WTC11 (cell line): ENCODE data around the gene NETO1. TPM values are rescaled to one million over a fixed set of nuclear protein-coding genes. Genes with fewer than 3 reads are reported as not detected.

Experiments used
- ATAC-seq: fragments of 200-7000 bp; cut with Tn5 transposase; 2 replicates; pipeline ENCODE4 v1.10.0; 2021; ENCODE audit warnings: mild to moderate bottlenecking, moderate library complexity
- CTCF ChIA-PET: fragments of 300-600 bp; sonication (Branson Sonifier 250); formaldehyde crosslinking; loops from one replicate; lab custom pipeline; 2021; ENCODE audit warnings: antibody characterized with exemption; lab: Charles Lee
- POLR2A ChIA-PET: fragments of 350-600 bp; sonication (Branson Sonifier 250); formaldehyde crosslinking; loops from one replicate; lab custom pipeline; 2021; ENCODE audit warnings: antibody characterized with exemption; lab: Charles Lee
- DNase-seq: peaks from one replicate; pipeline ENCODE4 v3.0.0; 2021; ENCODE audit warnings: low spot score
- H3K27ac Mint-ChIP-seq: 2 replicates; pipeline ENCODE4 v1.8.0; 2021; ENCODE audit warnings: mixed read lengths
- H3K27me3 Mint-ChIP-seq: 2 replicates; pipeline ENCODE4 v1.8.0; 2021; ENCODE audit warnings: low read depth, mild to moderate bottlenecking, moderate library complexity, mixed read lengths
- H3K36me3 Mint-ChIP-seq: 2 replicates; pipeline ENCODE4 v1.8.0; 2021; ENCODE audit warnings: mixed read lengths
- H3K4me1 Mint-ChIP-seq: 2 replicates; pipeline ENCODE4 v1.8.0; 2022; ENCODE audit warnings: mixed read lengths
- H3K4me3 Mint-ChIP-seq: 2 replicates; pipeline ENCODE4 v1.8.0; 2021; ENCODE audit warnings: mild to moderate bottlenecking, moderate library complexity, mixed read lengths
- H3K9me3 Mint-ChIP-seq: 2 replicates; pipeline ENCODE4 v1.8.0; 2021; ENCODE audit warnings: mixed read lengths
- CREB1 ChIP-seq: sonication (generic); formaldehyde crosslinking; IDR thresholded peaks from 2 replicates; pipeline ENCODE4 v1.8.0; 2023; ENCODE audit warnings: mild to moderate bottlenecking, missing genetic modification reagents
- E2F4 ChIP-seq: sonication (generic); formaldehyde crosslinking; IDR thresholded peaks from 2 replicates; pipeline ENCODE4 v1.8.1; 2022; ENCODE audit warnings: low read depth, mild to moderate bottlenecking, moderate library complexity, missing genetic modification reagents, borderline replicate concordance
- E2F5 ChIP-seq: sonication (generic); formaldehyde crosslinking; IDR thresholded peaks from 2 replicates; pipeline ENCODE4 v1.8.1; 2022; ENCODE audit warnings: mild to moderate bottlenecking, moderate library complexity, missing genetic modification reagents
- ELF4 ChIP-seq: sonication (generic); formaldehyde crosslinking; IDR thresholded peaks from 2 replicates; pipeline ENCODE4 v1.8.1; 2022; ENCODE audit warnings: low read depth, mild to moderate bottlenecking, moderate library complexity, missing genetic modification reagents
- ESRRA ChIP-seq: sonication (generic); formaldehyde crosslinking; IDR thresholded peaks from 2 replicates; pipeline ENCODE4 v1.8.1; 2022; ENCODE audit warnings: mild to moderate bottlenecking, missing genetic modification reagents, borderline replicate concordance
- FOXJ3 ChIP-seq: sonication (generic); formaldehyde crosslinking; IDR thresholded peaks from 2 replicates; pipeline ENCODE4 v1.9.0; 2021; ENCODE audit warnings: missing genetic modification reagents, mild to moderate bottlenecking, borderline replicate concordance
- FOXK1 ChIP-seq: sonication (generic); formaldehyde crosslinking; IDR thresholded peaks from 2 replicates; pipeline ENCODE4 v1.8.0; 2022; ENCODE audit warnings: mild to moderate bottlenecking, moderate library complexity, missing genetic modification reagents
- GABPB1 ChIP-seq: sonication (generic); formaldehyde crosslinking; IDR thresholded peaks from 2 replicates; pipeline ENCODE4 v1.8.1; 2023; ENCODE audit warnings: mild to moderate bottlenecking, missing genetic modification reagents
- GRHL2 ChIP-seq: fragments of 250-450 bp; sonication (Bioruptor Pico); IDR thresholded peaks from 2 replicates; pipeline ENCODE4 v1.8.0; 2022; ENCODE audit warnings: mild to moderate bottlenecking, moderate library complexity; ENCODE audit not compliant: insufficient replicate concordance, severe bottlenecking
- GTF2I ChIP-seq: fragments of 250-450 bp; sonication (Bioruptor Pico); conservative IDR thresholded peaks from 2 replicates; pipeline ENCODE4 v1.4.0; 2021; ENCODE audit warnings: mild to moderate bottlenecking
- HMGA2 ChIP-seq: fragments of 250-450 bp; sonication (Bioruptor Pico); IDR thresholded peaks from 2 replicates; pipeline ENCODE4 v1.4.0; 2021; ENCODE audit warnings: mild to moderate bottlenecking, moderate library complexity
- JUN ChIP-seq: sonication (generic); formaldehyde crosslinking; IDR thresholded peaks from 2 replicates; pipeline ENCODE4 v1.8.0; 2023; ENCODE audit warnings: mild to moderate bottlenecking, missing genetic modification reagents
- MLX ChIP-seq: sonication (generic); formaldehyde crosslinking; IDR thresholded peaks from 2 replicates; pipeline ENCODE4 v1.8.1; 2023; ENCODE audit warnings: mild to moderate bottlenecking, missing genetic modification reagents, moderate library complexity
- NR1H2 ChIP-seq: sonication (generic); formaldehyde crosslinking; IDR thresholded peaks from 2 replicates; pipeline ENCODE4 v1.9.0; 2021; ENCODE audit warnings: mild to moderate bottlenecking, moderate library complexity, missing genetic modification reagents
- OVOL2 ChIP-seq: fragments of 250-450 bp; sonication (Bioruptor Pico); IDR thresholded peaks from 2 replicates; pipeline ENCODE4 v1.9.0; 2021; ENCODE audit warnings: mild to moderate bottlenecking, borderline replicate concordance
- PREB ChIP-seq: sonication (generic); formaldehyde crosslinking; IDR thresholded peaks from 2 replicates; pipeline ENCODE4 v1.8.1; 2022; ENCODE audit warnings: mild to moderate bottlenecking, missing genetic modification reagents, moderate library complexity, borderline replicate concordance
- PRRX2 ChIP-seq: fragments of 250-450 bp; sonication (Bioruptor Pico); IDR thresholded peaks from 2 replicates; pipeline ENCODE4 v1.8.0; 2021; ENCODE audit warnings: mild to moderate bottlenecking
- RORB ChIP-seq: fragments of 250-450 bp; sonication (Bioruptor Pico); IDR thresholded peaks from 2 replicates; pipeline ENCODE4 v1.9.0; 2021; ENCODE audit warnings: mild to moderate bottlenecking
- TEAD1 ChIP-seq: sonication (generic); formaldehyde crosslinking; IDR thresholded peaks from 2 replicates; pipeline ENCODE4 v1.8.0; 2022; ENCODE audit warnings: mild to moderate bottlenecking, missing genetic modification reagents
- ZNF138 ChIP-seq: sonication (generic); formaldehyde crosslinking; conservative IDR thresholded peaks from 2 replicates; pipeline ENCODE4 v1.8.1; 2022; ENCODE audit warnings: mild to moderate bottlenecking, moderate library complexity, missing genetic modification reagents
- ZNF232 ChIP-seq: sonication (generic); formaldehyde crosslinking; IDR thresholded peaks from 2 replicates; pipeline ENCODE4 v1.8.0; 2022; ENCODE audit warnings: mild to moderate bottlenecking, missing genetic modification reagents
- ZNF281 ChIP-seq: sonication (generic); formaldehyde crosslinking; IDR thresholded peaks from 2 replicates; pipeline ENCODE4 v1.8.0; 2023; ENCODE audit warnings: mild to moderate bottlenecking, missing genetic modification reagents
- total RNA-seq: library from RNA; stranded (reverse); gene quantifications from 3 replicates; pipeline ENCODE4 v1.2.3, GENCODE V29; 2021

NETO1 gene
- total RNA-seq, 1 experiment from 2014 or later: 33.1 TPM

GRCh38 chr18:72828601-72829000 is 39.2 kb downstream of the NETO1 start:
- no peak for TF ChIP-seq JUN
- no peak for TF ChIP-seq ZNF232 (CRISPR knock-in tag)
- no peak for TF ChIP-seq FOXJ3 (CRISPR knock-in tag)
- Mint-ChIP-seq H3K27me3 (no peaks in the 10 kb centered on the region), H3K9me3 (no peaks in the 10 kb centered on the region), H3K4me3 (no peak overlapping the region), H3K27ac (no peak overlapping the region), H3K36me3 (no peaks in the 10 kb centered on the region), H3K4me1 (no peaks in the 10 kb centered on the region)
- no peak for ATAC-seq
- CTCF ChIA-PET: no interaction called here
- no peak for DNase-seq
- POLR2A ChIA-PET: no interaction called here

GRCh38 chr18:72826736-72827135 is 41.1 kb downstream of the NETO1 start:
- no peak overlapping the region for H3K4me3 Mint-ChIP-seq
- DNase-seq (peak; percentile 22), ATAC-seq (peak; percentile 89)
- no peaks in the 10 kb centered on the region for H3K4me1 Mint-ChIP-seq
- no peaks in the 10 kb centered on the region for H3K36me3 Mint-ChIP-seq
- ChIA-PET CTCF (no interaction called here), POLR2A (no interaction called here)
- no peaks in the 10 kb centered on the region for H3K27me3 Mint-ChIP-seq
- TF ChIP-seq GRHL2 (CRISPR knock-in tag) (no peak), MLX (CRISPR knock-in tag) (no peak), GTF2I (CRISPR knock-in tag) (no peak), GABPB1 (no peak), RORB (CRISPR knock-in tag) (no peak), NR1H2 (CRISPR knock-in tag) (no peak), PREB (CRISPR knock-in tag) (no peak), FOXJ3 (CRISPR knock-in tag) (no peak), ZNF232 (CRISPR knock-in tag) (no peak)
- no peak overlapping the region for H3K27ac Mint-ChIP-seq
- no peaks in the 10 kb centered on the region for H3K9me3 Mint-ChIP-seq

GRCh38 chr18:72823345-72823744 is 44.4 kb downstream of the NETO1 start:
- TF ChIP-seq FOXK1 (CRISPR knock-in tag) (no peak), ESRRA (CRISPR knock-in tag) (no peak), TEAD1 (CRISPR knock-in tag) (no peak), E2F5 (CRISPR knock-in tag) (no peak), OVOL2 (CRISPR knock-in tag) (no peak), ZNF138 (CRISPR knock-in tag) (no peak), E2F4 (CRISPR knock-in tag) (no peak), ZNF281 (CRISPR knock-in tag) (no peak), ELF4 (CRISPR knock-in tag) (no peak), PRRX2 (CRISPR knock-in tag) (no peak), HMGA2 (no peak), CREB1 (CRISPR knock-in tag) (no peak)
- ChIA-PET POLR2A (no interaction called here), CTCF (no interaction called here)
- ATAC-seq (no peak), DNase-seq (no peak)
- Mint-ChIP-seq H3K9me3 (no peaks in the 10 kb centered on the region), H3K4me3 (no peak overlapping the region), H3K36me3 (no peaks in the 10 kb centered on the region; the same call in 1 of the 2 replicates), H3K4me1 (peaks cover 7% of the 10 kb centered on the region), H3K27me3 (no peaks in the 10 kb centered on the region), H3K27ac (no peak overlapping the region)
